Hepatic stellate cell (primary cell): Measurements from ENCODE around the gene LRMDA.
"Not testable (repeated sequence)": the region's sequence is repeated elsewhere in the genome, so short reads cannot be mapped to it uniquely, and the experiment has no call there.

Source experiments
- DNase-seq: peaks from one replicate; pipeline ENCODE4 v3.0.0; 2011; ENCODE audit warnings: low spot score

LRMDA gene

DNA sequence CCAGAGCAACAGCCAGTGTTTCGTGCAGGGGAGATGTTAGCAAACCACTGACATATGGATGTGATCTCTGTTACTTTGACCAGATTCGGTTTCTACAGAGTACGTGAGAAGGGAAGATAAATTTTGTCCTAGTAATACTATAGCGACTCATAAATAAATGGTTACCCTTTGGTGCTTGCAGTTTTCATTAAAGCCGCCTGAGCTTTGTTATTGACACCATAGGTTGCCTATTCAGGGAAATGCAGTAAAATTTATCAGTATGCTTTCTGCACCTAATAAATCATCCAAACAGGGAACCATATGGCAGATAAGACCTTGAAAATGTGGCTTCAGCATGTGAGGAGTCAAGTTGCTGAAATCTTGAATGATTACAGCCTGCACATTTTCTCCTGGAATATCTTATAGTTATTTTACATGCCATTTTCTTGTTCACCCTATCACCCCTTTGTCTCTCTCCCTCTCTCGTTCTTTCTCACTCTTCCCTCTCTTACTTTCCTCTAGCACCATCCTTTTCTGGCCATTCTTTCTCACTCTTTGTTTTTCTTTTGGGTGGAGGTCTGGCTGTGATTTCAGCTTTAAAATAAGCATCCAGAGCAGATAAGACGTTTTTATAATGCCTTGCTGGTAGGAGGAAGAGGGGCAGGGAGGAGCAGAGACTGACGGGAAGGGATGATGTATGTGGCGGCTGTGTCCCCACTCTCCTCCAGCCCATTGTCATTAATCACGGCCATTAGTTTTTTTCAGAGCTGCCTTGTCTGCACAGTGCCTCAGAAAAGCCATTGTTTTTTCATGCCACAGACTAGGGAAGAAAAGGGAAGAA lies 182.5 kb downstream of the LRMDA start:
- DNase-seq: no peak

DNA sequence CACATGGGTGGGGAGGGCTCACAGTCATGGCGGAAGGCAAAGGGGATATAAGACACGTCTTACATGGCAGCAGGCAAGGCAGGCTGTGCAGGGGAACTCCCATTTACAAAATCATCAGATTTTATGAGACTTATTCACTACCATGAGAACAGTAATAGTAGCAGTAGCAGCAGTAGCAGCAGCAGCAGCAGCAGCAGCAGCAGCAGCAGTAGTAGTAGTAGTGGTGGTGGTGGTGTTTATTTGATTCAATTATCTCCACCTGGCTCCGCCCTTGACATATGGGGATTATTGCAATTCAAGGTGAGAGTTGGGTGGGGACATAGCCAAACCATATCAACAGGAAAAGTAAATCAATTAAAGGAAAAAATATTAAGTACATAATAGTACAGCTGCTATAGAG lies 184.7 kb downstream of the LRMDA start:
- DNase-seq: no peak

DNA sequence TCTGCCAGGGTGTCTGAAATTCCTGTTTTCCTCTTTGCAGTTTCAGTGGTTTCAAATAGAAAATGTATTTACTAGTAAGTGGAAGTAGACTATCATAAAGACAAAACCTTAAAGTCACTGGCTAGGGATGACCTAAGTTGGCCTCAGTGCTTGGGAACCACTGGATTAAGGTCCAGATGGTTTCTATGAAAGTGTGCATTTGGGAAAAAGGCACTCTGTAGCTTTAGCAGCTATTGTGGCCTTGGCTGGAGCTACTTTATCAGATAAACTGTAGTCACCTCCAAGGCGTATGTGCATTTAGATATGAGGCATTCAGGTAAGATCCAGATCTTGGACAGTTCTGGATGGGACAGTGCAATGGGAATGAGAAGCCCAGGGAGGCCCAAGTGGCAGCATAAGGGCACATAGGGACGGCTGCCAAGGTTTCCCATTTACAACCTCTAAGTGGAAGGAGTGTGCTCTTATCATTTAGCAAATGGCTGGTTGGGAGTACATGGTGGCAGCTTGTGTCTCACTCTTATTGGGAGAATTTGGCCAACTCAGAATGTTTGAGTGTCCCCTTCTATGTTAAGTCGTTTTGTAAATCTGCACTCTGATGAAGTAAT lies 185.6 kb downstream of the LRMDA start:
- no peak for DNase-seq

DNA sequence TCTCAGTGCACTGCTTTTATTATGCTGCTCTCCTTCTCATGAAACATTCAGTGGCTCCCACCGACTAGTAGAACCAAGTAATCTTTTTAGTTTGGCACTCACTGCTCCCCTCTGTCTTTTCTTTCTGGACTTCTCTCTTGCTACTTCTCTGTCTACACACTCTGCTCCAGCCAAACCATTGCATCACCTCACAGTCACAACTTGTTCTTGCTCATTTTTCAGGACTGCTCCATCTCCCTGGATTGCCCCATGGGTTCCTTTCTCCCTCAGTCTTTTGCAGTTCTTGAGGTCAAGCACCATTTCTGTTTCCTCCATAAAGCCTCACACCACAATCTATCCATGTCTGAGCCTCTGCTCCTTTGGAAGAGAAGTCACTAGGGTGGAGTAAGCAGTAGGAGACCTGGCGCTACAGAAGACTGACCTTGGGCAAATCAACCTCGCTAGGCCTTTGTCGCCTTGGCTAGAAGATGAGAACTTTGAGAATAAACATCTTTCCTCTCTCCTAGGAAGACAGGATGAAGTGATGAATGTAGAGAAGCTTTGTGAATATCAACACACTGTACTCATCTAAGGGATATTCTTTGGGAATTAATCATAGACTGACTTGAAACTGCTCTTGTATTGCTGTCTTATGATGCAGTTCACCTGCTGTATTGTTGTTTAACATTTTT lies 186.2 kb downstream of the LRMDA start:
- DNase-seq: no peak

DNA sequence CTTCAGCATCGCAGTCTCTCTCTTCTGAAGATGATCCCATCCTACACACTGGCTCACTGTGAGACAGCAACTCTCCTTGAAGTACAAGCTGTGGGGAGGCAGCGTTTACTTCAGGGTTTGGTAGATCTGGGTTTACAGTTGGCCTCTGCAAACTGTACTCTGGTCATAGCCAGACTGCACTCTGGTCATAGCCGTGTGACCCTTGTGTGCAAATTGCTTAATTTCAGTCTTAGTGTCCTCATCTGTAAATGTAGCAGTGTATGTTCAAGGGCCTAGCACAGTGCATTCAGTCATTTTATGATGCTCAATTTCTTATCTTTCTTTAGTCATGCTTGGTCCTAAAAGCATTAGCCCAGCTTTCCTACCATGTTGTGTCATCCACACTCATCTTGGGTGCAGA lies 188.2 kb downstream of the LRMDA start:
- DNase-seq: no peak

DNA sequence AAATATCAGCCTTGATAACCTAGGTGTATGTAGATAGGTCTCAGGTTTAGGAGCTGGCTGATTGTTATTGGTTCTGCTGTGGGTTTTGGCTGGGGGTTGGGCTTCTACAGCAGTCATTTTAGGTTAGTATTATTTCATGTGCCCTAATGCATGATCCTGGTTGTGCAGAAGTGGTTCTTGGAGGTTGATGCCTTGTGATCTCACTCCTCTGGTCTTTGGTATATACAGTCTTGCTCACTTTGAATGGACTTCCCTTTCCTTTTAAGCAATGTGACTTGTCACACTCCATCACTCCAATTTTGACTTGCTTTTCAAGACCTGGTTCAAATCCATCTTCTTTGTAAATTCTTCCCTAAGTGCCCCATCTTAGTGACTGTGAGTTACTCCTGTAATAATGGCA lies 188.9 kb downstream of the LRMDA start:
- DNase-seq: no peak

DNA sequence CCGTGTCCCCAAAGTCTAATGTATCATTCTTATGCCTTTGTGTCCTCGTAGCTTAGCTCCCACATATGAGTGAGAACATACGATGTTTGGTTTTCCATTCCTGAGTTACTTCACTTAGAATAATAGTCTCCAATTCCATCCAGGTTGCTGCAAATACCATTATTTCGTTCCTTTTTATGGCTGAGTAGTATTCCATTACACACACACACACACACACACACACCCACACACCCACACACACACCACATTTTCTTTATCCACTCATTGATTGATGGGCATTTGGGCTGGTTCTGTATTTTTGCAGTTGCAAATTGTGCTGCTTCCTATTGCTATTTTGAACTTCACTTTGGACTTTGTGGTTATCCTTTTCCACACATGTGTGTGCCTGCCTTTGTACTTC lies 189.6 kb downstream of the LRMDA start:
- not testable (repeated sequence) for DNase-seq

DNA sequence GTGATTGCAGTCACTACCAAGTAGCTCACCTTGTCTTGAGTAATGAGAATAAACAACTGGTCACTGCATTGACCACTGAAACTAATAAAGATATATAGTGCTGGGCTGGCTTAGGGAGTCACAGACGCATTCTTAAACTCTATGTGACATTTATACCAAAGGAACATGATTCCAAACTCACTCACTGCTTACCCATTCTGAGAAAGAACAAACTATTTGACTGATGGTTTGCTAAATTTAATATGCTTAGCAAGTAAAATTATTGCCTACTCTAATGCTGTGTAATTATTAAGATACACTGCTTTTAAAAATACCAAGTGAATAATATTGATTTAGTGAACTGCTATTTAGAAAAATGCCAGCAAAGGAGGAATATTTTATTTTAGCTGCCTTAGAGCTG lies 191.1 kb downstream of the LRMDA start:
- no peak for DNase-seq

DNA sequence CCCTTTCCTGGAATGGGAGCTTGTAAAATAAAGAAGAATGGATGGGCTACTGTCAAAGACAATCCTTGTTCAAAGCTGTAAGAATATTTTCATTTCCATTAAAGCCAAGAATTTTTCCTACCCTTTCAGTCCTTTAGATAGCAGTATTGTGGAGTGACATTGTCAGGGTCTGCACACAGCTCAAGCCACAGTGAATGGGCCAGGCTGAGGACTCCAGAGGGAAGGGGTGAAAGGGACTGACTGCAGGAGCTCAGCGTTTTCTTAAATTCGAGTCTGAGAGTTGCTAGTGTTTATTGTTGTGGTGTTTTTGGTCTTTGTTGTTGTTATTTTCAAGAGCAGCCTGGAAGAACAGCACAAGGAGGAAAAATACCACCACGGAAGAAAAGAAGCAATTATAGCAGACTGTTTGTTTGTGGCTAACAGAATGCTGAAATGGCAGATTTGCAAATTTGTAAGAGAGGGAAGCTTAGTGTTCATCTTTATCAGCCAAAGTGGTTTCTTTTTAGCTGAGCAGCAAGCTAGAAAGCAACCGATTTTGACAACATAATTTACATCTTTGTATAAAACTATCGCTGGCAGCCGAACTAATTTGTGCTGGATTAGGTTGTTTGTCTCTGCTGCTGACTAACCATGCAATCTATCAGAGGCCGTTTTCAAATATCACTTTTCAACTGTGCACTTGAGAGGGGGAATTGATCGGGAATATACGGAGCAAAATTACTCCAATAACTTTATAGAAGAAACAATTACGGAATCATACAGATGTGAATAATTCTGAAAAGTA lies 192.1 kb downstream of the LRMDA start:
- DNase-seq: no peak

DNA sequence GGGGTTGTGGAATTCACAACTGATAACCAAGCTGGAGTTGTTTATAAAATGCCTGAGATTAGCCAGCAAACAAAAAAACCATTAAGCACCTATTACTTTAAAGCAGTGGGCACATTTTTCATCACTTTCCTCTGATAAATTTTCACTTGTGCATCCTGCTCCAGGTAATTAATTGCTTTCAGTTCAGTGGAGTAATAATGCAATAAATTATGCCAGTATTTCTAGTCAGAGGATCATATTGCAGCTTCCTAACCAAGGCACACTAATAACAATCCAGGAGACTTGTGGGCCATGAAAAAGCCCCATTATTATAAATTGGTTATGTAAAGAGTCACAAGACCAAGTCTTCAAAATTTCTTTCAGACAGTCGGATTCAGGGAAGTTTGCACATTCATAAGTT lies 193.2 kb downstream of the LRMDA start:
- no peak for DNase-seq

DNA sequence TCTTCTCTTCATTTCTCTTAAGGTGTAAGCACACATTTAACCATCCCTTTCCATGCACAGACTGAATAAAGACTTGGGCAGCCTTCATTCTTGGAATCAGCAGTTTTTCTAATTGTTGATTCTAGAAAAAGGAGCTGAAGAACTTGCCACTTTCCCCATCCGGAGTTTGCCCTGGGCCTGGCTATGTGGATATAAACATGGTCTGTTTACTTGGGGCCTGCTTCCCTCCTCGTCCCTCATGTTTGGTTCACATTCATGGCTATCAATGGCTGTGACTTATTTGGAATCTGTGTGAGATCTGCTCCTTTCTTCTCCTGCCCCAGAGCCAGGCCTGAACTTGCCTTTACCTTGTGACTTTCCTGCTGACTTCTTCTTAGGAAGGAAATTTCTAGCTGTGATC lies 199.3 kb downstream of the LRMDA start:
- no peak for DNase-seq

DNA sequence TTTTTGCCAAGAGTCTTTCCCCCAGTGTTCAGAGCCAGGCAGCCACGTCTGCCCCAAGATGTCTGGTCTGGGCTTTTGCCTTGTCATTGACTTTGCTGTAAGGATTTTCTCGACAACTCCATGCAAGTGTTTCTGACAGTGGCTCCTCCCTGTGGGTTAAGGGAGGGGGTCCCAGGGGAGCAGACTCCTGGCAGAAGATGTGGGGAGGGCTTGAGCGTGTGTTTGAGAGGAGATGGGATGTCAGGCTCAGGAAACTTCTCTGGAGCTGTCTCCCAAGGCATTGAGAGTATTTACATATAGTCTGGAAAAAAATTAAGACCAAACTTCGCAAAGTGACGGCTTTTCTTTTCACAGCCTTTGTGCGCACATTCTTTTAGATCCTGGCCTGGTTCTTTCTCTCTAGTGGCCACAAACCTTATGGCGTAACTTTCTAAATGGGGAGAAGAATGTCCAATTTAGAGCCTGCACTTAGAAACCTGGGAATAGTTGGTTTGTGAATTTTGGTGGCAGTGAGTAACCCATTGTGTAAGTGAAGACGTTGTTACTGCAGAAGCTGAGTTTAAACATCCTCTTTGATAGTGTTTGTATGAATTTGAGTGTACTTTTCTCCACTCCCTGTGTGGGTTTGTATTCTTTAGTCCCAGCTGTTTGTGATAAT lies 201.5 kb downstream of the LRMDA start:
- DNase-seq: no peak

DNA sequence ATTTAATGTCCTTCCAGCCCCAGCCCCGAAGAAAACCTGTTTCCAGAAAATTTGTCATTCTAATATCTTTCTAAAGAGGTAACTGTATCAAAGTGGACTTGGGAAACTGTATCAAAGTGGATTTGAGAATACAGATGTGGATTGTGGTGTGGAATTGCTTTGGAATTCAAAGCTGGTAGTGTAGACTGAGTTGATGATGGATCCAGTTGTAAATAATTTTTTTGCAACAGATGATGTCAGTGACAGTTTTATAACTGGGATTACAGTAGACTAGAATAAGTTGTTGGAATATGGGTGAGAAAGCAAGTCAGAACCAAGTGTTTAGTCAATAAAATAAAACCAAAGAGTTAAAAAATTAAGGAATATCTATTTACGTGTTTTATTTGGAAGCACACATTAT lies 202.1 kb downstream of the LRMDA start:
- no peak for DNase-seq

DNA sequence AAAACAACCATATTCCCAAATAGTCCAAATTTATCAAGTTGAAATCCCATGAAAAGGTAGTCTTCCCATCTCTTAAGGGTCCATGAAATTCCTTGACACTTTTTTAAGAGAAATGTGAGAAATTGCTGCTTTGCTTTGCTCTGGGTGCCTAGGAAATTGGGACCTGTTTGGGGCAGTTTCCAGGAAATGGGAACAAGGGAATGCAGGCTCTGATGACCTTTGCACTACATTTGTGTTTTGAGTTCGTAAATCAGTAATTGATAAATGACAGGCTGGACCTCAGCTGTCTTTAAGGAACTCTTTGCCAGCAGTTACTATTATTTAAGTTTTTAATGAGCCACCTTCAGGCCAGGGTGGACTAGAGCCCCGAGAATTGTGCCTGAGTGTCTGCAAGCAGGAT lies 203.5 kb downstream of the LRMDA start:
- DNase-seq: no peak

DNA sequence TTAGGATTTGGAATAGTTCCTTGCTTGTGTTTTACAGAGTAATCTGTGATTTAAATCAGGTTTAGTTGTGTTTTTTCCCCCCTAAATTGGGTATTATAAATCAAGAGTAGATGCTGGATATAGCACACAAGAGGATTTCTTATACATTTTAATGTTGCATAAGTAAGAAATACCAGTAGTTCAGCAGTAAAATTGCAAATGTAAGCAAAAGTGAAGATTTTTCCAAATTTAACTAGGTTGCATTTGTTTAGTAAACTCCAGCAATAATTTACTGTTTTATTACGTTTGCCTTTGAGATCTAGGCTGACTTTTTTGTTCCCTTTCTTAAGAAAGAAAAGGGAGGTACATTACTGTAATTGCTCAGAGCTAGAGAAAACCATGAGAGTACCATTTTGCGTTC lies 207.3 kb downstream of the LRMDA start:
- no peak for DNase-seq

DNA sequence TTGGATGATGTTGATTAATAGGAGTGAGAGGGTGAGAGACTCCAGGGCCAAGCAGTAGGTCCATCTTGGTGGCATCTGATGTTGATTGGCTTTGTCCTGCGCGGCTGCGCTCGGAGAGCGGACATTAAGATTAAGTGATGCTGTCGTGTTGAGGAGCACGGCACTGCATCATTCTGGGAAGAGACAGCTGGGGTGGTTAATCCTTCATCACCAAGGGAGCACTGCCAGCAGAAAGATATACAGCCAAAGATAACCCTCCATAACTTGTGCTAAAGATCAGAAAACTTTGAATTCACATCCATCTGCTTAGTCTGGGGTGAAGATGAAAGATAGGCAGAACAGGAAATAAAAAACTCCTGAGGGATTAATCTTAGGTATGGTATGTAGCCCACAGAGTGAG lies 208.3 kb downstream of the LRMDA start:
- DNase-seq: no peak

DNA sequence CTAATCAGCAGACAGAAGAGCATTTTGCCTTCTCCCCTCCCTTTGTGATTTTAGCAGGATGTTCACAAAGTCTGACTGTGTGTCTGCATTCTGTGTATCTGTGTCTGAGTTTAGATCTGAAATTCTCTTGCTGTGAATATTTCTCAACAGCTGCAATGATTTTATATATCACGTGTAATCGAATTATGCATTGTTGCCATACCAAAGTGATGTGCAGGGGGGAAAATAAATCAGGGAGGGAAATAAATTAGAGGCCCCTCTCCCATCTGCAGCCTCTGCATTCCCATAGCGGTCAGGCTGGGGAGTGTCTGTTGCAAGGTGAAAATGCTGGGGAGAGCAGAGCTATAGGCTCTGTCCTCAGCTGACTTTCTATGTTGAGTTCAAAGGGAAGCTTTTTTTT lies 209.0 kb downstream of the LRMDA start:
- DNase-seq: no peak

DNA sequence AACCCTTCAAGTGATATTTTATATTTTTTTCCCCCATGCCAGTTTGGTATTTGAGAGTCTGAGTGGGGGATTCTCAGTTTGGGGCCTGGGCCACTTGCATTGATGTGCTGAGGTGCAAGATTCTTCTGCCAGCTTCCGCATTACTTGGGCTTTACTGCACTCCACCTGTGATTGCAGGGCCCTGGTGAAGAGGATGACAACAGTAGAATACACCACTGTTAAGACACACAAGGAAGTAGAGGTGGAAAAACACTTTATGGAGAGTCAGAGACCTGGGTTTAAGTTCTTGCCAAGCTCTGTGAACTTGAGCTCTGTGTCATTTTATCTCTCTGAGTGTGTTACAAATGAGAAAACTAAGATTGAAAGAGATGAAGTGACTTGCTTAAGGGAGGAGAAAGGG lies 209.4 kb downstream of the LRMDA start:
- DNase-seq: no peak

DNA sequence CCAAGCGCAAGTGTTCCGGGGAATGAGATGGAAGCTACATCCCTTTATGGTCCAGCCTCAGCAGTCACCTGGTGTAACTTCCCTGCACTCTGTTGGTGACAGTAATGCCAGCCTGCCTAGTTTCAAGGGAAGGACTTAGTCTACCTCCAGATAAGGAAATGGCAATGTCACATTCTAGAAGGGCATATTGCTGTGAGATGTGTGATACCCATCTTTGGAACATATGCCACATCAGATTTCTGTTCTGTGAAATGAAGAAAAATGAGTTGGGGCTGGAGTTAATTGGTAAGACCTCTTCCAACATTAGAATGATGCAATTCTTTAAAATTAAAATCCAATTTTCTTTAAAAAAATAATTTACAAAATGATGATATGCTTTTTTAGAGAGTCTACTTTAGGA lies 212.0 kb downstream of the LRMDA start:
- no peak for DNase-seq

DNA sequence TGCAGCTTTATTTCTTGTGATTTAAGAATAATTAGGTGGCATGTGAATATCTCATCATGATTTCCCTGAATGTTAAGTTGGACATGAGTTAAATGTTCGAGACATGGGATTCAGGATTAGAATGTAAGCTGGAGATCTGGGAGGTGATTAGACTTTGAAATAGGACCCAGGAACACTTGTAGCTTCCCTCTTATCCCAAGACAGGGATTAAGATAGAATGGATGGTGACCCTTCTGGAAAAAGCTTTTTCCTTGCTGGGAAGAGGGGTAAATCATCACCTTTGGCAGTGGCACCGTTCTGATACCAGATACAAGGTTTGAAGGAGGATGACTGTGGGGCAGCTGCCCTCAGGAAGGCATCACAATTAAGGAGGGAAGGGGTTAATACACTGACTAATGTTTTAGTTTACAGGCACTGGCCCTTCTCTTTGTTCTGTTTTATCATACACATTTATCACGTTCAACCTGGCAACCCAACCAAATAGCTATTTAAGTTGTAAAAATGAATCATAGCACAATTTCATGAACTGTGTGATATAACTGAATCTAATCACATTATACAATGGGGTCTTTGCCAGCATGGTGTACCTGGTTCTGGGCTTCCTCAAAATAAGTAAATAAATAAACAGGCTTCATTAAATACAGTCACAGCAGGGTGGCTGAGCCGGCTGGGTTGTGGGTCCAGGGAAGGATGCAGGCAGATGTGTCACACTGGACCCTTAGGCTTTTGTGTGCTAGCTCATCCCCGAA lies 212.7 kb downstream of the LRMDA start:
- DNase-seq: no peak

DNA sequence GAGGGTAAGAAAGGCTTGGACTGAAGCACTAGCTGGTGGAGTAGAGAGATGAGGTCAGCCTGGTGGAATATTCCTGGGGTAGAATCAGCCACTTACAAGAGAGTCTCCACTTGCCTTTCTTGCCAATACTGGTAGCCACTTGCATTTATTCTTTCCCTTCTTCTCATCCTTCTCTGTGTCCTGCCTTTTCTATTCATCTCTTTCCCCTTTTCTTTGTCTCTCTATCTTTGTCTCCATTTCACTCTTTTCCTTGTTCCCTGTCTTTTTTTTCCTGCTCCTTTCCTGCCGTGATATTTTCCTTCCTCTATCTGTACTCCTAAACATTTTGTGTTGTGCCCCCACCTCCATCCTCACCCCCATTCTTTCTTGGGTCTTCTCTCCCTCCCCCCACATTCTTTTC lies 214.3 kb downstream of the LRMDA start:
- DNase-seq: no peak
